Kidney epithelial cell (primary cell): ENCODE measurements around the gene UGT2B7. TPM values are rescaled to one million over a fixed set of nuclear protein-coding genes. Genes with fewer than 3 reads are reported as not detected.
A peak's percentile ranks its signal among the peaks of the same experiment; 100 is the strongest.

Experiments
- DNase-seq: peaks from one replicate; pipeline ENCODE4 v3.0.0-alpha.2; 2010; ENCODE audit warnings: low read depth
- H3K27me3 ChIP-seq: 2 replicates; pipeline ENCODE4 v1.6.0; 2011; ENCODE audit warnings: low read length; ENCODE audit not compliant: control insufficient read depth, insufficient read depth
- H3K36me3 ChIP-seq: 2 replicates; pipeline ENCODE4 v1.5.1; 2011; ENCODE audit warnings: low read length; ENCODE audit not compliant: control insufficient read depth, insufficient read depth
- H3K4me3 ChIP-seq: 2 replicates; pipeline ENCODE4 v1.5.1; 2011; ENCODE audit warnings: low read depth, mild to moderate bottlenecking, control low read depth, low read length
- total RNA-seq: library from RNA; depleted of rRNA; stranded (reverse); fragments of >200 nt; gene quantifications from 2 replicates; pipeline ENCODE4 v1.2.3, GENCODE V29; 2015
- TF ChIP-seq, protein P1 (sequence below): IDR thresholded peaks from 2 replicates; pipeline ENCODE4 v1.5.1; 2011; ENCODE audit warnings: mild to moderate bottlenecking, moderate library complexity, low read length, control low read depth, inconsistent platforms; ENCODE audit not compliant: insufficient read depth, poor library complexity, severe bottlenecking

Gene UGT2B7
- total RNA-seq, 1 donor from 2014 or later = 45.9 TPM

GRCh38 chr4:69075061-69075792 is 21.0 kb upstream of the UGT2B7 start:
- H3K4me3 ChIP-seq = no peak overlapping the region
- TF ChIP-seq, protein P1, sequence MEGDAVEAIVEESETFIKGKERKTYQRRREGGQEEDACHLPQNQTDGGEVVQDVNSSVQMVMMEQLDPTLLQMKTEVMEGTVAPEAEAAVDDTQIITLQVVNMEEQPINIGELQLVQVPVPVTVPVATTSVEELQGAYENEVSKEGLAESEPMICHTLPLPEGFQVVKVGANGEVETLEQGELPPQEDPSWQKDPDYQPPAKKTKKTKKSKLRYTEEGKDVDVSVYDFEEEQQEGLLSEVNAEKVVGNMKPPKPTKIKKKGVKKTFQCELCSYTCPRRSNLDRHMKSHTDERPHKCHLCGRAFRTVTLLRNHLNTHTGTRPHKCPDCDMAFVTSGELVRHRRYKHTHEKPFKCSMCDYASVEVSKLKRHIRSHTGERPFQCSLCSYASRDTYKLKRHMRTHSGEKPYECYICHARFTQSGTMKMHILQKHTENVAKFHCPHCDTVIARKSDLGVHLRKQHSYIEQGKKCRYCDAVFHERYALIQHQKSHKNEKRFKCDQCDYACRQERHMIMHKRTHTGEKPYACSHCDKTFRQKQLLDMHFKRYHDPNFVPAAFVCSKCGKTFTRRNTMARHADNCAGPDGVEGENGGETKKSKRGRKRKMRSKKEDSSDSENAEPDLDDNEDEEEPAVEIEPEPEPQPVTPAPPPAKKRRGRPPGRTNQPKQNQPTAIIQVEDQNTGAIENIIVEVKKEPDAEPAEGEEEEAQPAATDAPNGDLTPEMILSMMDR = no peak
- H3K36me3 ChIP-seq = peaks cover 2% of the 10 kb centered on the region
- no peaks in the 10 kb centered on the region for H3K27me3 ChIP-seq
- no peak for DNase-seq

DNA sequence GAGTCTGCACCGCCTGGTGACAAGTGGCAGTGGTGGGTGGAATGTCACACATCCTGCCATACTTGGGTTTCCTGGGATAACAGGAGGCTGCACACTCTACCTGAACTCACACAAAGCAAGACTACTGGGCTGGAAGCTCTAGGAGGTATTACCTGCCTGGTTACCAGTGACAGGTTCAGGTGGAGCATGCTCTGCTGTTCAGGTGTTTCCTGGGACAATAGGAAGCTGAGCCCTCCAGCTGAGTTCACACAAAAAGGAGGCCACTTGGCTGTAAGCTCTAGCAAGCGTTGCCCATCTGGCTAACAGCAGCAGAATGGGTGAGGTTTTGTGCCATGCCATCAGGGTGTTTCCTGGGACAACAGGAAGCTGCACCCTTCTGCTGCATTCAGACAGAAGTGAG is 17.4 kb upstream of the UGT2B7 start:
- TF ChIP-seq, protein P1 = no peak
- no peaks in the 10 kb centered on the region for H3K27me3 ChIP-seq
- DNase-seq = no peak
- peaks cover 2% of the 10 kb centered on the region for H3K36me3 ChIP-seq
- H3K4me3 ChIP-seq = no peak overlapping the region

DNA sequence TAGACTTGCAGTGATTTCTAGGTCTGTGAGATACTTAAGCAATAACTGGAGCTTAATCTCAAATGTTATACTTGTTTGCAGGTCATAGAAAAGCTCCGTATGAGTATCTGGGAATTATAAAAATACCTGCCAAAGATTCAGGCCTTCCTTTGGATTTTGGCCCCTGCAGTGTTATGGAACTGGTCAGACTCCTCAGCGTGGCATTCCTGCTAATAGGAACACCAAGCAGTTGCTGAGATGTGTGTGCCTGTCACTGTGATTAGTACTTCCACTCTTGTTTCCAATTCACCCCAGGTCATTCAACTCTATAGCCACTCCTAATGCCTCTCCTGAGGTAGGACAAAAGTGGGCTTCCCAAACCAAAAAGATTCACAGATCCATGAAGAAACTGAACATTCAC is 7.8 kb upstream of the UGT2B7 start:
- Histone ChIP-seq H3K36me3 (no peaks in the 10 kb centered on the region), H3K4me3 (no peak overlapping the region), H3K27me3 (no peaks in the 10 kb centered on the region)
- DNase-seq = no peak
- TF ChIP-seq, protein P1 = no peak

DNA sequence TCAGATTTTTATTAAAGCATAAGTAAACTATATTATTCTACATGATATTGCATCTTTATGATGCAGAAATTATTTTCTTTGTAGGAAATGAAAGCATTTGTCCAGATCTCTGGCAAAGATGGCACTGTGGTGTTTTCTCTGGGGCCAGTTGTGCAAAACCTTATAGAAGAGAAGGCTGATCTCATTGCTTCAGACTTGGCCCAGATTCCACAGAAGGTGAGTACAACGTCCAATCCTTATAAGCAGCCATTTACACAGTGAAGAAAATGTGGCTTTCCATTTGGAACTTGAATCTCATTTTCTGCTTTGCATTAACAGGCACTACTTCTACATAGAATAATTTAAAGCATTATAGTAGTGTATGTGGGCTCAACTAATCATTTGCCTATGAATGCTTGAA is 6.9 kb upstream of the UGT2B7 start:
- H3K4me3 ChIP-seq = no peak overlapping the region
- TF ChIP-seq, protein P1 = no peak
- DNase-seq = no peak
- H3K27me3 ChIP-seq = no peaks in the 10 kb centered on the region
- no peaks in the 10 kb centered on the region for H3K36me3 ChIP-seq

DNA sequence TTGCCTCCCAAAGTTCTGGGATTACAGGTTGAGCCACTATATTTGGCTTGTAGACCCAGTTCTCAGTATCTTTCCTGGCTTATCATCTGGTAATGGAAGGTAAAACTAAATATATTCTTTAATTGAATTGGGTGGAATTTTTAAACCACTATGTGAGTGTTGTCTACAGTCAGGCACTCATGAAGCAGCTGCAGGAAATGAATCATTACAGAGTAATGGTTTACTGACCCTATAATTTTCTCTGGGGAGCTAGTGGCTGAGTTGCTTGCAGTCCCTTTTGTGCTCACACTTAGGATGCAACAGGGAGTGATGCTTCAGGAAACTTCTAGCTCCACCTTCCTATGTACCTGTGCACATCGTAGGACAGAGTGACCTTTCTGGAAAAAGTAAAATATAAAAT is 4.1 kb upstream of the UGT2B7 start:
- H3K27me3 ChIP-seq = no peaks in the 10 kb centered on the region
- DNase-seq = peak; percentile 47
- H3K36me3 ChIP-seq = no peaks in the 10 kb centered on the region
- no peak overlapping the region for H3K4me3 ChIP-seq
- TF ChIP-seq, protein P1 = no peak

- no peaks in the 10 kb centered on the region for H3K27me3 ChIP-seq
- TF ChIP-seq, protein P1 = no peak
These were observed 3.2 kb upstream of the UGT2B7 start for GRCh38 chr4:69092980-69093568.

More at GRCh38 chr4:69092980-69093568, 3.2 kb upstream of the UGT2B7 start:
- no peak overlapping the region for H3K4me3 ChIP-seq
- no peaks in the 10 kb centered on the region for H3K36me3 ChIP-seq
- no peak for DNase-seq
